Fibroblast of peridontal ligament (primary cell): ENCODE data around the gene FOXP3.
"Not testable (repeated sequence)": the region's sequence is repeated elsewhere in the genome, so short reads cannot be mapped to it uniquely, and the experiment has no call there.

Source experiments
- DNase-seq: peaks from one replicate; pipeline ENCODE4 v3.0.0-alpha.2; 2010; ENCODE audit errors: extremely low read depth

The FOXP3 gene, protein sequence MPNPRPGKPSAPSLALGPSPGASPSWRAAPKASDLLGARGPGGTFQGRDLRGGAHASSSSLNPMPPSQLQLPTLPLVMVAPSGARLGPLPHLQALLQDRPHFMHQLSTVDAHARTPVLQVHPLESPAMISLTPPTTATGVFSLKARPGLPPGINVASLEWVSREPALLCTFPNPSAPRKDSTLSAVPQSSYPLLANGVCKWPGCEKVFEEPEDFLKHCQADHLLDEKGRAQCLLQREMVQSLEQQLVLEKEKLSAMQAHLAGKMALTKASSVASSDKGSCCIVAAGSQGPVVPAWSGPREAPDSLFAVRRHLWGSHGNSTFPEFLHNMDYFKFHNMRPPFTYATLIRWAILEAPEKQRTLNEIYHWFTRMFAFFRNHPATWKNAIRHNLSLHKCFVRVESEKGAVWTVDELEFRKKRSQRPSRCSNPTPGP

DNA sequence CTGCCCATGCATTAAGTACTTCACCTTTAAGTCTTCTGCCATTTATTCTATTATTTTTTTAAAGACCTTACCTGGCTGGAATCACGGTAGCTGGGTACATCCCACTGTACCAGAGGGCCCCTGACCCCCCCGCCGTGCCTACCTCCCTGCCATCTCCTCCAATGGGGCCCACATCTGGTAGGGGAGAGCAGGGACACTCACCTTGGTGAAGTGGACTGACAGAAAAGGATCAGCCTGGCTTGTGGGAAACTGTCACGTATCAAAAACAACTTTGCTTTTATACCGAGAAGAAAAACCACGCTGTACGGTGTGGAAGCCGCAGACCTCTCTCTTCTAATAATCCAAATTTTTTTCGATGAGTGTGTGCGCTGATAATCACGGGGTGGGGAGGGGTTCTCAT, at the start of gene FOXP3:
Gene FOXP3 (minus strand): TSS at position 251 of the 400 bp plus-strand sequence. CDS start 6,205 bp downstream, outside the sequence.
- no peak for DNase-seq

DNA sequence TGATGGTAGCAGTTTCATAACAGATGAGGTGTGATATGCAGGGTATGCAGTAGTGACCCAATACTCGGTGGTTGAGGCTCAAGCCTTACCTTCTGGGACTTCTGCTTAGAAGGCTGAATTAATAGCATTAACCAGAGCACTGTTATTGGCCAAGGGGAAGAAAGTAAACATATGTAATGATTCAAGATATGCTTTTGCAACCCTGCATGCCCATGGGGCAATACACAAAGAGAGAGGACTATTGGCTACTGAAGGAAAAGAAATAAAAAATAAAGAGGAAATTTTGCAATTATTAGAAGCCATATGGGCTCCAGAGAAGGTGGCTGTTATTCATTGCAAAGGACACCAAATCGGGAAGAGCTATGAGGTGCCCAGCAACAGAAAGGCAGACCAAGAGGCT, 47.7 kb upstream of the FOXP3 start:
- DNase-seq = no peak

DNA sequence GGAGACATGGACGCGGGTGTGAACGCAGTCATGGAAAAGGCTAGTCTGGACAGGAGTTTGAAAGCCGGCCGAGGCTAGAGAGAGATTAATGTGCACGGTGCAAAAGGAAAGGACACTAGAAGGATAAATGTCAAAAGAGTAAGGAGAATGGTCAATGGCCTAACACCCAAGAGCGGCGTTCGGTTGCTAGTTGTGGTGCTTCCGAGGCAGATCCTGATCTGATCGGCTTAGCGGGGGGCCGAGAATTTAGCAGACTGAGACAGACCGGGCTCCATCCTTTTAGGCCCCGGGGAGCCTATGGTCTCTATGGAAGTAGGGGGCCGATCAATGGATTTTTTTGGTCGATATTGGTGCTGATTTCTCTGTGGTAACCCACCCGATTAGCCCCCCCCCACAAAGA, 45.9 kb upstream of the FOXP3 start:
- no peak for DNase-seq

DNA sequence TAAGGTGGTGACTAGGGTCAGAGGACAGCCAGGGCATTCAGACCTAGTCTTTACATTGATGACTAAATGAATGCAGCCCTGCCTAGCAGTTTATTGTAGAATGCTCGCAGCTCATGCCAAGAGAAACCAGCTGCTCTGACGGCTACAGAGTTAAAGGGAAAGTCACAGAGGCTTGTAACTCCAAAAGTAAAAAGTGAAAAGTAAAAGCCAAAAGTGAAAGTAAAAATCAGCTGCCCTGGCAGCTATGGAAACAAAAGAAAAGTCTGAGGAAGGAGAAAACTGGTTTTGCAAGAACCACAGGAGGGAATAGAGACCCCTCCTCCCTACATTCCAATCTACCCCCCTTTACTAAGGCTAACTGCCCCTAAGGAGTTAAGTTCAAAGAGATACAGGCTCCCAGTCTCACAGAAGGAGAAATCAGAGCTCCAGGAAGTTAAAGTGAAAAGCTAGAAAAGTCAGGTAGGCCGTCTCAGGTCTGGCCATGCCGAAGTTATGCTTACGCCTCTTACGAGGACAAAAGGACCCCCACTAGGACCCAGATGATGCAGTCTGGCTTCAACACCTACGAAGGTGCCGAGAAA, 45.0 kb upstream of the FOXP3 start:
- DNase-seq = peak; percentile 54

DNA sequence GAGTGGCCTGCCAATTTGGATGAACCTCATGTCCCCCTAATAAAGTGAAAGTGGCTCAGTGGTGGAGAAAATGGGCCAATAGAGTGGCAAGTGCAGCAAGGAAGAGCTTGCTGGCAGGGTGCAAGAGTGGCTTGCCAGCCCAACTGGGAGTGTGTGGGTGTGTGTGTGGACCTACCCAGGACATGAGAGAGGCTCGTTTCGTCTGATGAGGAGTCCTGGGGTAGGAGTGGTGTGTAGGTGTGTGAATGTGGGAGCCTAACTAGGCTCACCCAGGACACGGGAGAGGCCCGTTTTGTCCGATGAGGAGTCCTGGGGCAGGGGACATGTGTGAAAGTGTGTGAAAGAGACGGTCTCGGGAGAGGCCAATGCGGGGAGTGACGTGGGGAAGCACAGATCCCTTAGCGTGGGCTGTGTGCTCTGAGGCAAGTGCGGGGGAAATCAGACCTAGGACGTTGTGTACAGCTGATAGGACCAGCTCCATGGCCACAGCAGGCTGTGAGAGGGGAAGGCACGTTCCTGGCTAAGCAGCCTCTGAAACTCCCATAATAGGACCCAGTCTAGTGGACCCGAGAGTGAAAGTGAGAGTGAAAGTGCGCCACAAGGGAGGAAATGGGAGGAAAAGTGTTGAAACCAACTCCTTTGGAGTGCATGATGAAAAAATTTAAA, 44.2 kb upstream of the FOXP3 start:
- peak; percentile 49 for DNase-seq

DNA sequence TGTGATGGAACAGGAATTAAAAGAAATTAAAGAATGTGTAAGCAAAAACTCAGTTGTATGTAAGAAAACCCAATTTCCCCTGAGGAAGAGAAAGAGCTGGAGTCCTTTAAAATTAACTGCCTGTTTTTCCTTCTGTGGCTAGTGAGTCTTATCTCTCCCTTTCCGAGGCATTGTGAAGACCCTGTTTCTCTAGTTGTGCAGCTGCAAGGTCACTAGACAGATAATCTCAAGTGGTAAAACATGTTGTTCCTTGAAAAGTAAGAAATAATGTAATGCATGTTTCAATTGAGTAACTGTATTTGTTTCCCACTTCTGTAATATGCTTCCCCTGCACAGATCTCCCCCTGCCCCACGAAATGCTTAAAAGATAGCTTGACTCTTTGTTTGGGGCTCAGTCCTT, 43.3 kb upstream of the FOXP3 start:
- DNase-seq = not testable (repeated sequence)

DNA sequence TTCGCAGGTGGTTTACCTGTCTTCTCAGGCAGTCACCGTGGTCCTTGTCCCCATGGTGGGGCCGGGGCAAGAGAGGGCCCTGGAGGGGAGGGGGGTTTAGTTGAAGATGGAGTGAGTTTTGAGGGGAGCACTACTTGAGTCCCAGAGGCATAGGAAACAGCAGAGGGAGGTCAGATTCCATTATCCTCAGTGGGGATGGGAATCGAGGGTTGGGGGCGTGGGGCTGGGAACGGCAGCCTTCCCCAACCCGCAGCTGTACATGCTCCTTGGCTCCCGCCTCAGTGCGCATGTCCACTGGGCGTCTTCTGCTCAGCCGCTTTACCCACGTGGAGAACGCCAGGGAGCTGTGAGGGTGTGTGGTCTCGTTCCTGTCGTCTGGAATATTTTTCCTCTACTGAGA, 38.8 kb upstream of the FOXP3 start, which contains the start of gene GAGE10:
Gene GAGE10 (plus strand): TSS at position 301 of the 400 bp plus-strand sequence. CDS start 1,214 bp downstream, outside the sequence.
- DNase-seq = no peak

DNA sequence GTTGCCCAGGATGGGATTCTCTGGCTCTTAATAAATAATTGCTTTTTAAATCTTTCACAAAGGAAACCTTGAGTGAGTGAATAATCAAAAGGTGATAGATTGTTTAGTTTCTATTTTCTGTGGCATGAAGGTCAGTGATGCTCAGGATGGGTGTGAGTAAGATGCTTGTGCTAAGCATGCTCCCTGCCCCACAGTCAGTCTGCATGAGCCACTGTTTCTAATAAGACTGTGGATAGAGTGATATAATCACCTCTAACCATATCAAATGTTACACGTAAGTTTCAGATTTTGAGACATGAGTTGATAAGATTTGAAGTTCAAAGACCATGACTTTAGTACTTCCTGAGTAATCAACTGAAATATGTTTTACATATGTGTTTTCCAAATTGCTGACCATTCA, 36.2 kb upstream of the FOXP3 start:
- DNase-seq = no peak

DNA sequence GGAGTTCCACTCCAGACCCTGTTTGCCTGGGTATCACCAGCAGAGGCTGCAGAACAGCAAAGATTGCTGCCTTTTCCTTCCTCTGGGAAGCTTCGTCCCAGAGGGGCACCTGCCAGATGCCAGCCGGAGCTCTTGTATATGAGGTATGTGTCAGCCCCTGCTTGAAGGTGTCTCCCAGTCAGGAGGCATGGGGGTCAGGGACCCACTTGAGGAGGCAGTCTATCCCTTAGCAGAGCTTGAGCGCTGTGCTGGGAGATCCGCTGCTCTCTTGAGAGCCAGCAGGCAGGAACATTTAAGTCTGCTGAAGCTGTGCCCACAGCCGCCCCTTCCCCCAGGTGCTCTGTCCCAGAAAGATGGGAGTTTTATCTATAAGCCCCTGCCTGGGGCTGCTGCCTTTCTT, 34.8 kb upstream of the FOXP3 start:
- DNase-seq = not testable (repeated sequence)

DNA sequence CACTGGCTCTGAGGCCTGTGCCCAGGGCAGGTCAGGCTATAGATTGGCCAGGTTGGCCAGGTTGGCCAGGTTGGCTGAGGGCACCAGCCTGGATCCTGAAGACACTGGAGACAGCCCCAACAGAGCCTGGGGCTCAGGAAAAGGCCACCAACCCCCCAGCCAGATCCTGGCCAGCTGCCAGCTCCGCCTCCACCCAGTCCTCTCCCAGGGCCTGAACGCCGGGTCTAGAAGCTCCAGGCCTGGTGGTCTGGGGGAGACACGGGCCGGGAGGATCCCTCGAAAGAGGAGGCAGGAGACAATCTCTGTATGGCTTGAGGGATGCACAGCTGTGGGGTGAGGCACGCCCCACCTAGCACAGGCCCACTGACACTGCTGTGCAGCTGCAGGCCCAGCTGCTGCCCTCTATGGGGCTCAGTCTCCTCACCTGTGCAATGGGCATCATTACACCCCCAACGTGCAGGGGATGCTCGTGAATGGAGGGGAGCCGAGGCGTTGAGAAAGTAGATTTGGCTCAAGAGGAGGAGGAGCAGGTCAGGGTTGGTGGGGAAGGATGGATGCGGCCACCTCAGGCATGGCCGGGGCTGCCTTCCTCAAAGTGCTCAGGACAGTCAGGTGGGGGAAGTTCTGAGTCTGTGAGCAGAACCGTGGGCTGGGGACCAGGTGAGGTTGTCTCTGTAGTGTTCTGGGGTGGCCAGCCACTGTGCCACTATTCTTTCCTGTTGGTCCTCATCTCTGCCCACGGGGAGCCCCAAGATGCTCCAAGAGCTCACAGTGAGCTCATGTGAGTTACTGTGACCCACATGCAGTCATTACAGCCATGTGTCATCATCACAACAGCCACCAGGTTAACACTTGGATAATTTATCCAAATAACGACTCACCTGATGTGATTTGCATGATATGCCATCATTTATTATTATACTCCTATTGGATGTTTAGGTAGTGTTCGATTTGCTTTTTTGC, 28.2 kb upstream of the FOXP3 start:
- DNase-seq = no peak

DNA sequence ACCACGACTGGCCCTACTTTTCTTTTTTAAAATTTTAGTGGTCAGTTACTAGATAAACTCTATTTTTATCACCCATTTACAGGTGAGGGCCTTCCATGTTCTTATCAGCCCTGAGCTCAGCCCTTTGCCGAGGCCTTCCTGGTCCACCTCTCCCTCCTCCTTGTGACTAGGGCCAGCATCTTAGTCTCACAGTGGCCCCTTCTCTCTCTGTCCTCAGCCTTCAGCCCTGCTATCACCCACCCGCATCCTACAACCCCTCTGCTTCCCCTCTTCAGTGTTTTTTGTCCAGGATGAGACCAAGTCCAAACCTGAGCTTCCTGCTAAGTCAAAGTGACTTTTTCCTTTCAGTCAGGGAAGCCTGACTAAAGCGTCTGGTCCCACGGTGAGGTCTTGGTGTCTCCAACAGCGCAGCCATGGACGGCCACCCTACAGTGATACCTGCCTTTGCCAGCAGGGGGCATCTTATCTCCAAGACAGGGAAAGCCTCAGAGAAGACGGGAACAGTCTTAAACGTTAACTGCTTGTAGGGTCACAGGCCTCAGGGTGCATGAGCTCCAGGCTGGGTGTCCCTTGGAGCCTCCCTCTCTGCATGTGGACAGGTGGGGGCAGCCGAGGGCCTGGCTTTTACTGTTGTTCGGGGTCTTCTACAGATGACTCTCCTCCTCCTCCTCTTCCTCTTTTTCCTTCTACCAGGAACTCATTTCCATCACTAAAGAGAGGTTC, 27.3 kb upstream of the FOXP3 start:
- peak; percentile 58 for DNase-seq

DNA sequence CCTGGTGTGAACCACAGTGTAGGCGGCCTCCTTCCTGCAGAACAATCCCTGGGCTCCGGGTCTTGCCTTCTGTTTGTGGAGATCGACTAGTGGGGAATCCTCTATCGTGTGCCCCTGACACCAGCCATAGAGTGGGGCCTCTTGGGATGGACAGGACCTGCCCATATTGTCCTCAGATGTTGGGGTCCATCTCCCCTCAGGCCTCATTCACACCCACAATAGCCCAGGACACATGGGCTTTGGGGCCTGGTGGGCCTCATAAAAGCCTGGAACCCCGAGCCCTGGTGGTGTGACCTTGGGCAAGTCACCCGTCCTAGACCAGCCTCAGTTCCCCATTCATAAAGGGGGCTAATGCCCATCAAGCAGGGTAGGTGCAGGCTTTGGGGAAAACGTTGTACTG, 25.7 kb upstream of the FOXP3 start:
- DNase-seq = no peak

DNA sequence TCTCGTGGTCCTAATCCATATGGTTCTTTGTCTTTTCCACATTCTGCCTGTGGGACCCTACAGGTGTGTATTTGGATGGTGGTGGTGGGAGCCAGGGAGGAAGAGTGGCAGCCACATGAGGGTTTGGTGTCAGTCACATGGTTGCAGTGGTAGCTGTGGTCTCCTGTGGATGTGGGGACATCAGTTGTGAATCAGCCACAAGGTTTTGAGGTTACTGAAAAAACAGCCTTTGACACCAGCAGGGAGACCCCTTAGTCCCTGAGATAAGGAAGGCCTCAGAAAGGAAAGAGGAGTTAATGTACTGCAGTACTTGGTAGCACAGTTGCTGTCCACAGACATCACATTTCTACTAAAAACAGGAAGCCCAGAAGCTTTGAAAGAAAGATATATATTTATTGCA, 23.2 kb upstream of the FOXP3 start:
- no peak for DNase-seq

DNA sequence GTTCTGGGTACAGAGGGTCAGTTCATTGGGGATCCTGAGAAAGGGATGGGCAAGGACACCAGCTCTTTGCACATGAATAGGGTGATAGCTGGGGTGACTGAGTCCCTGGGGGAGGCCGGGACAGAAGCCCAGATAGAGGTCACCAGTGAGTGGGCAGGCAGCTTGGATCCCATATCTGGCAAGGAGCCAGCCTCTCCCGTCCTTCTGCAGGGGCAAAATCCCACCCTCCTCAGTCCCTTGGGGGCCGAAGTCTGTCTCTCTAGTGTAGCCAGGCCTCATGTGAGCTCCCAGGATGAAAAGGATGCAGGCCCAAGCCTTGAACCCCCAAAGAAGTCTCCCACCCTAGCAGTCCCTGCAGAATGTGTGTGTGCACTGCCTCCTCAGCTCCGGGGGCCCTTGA, 22.1 kb upstream of the FOXP3 start:
- no peak for DNase-seq

DNA sequence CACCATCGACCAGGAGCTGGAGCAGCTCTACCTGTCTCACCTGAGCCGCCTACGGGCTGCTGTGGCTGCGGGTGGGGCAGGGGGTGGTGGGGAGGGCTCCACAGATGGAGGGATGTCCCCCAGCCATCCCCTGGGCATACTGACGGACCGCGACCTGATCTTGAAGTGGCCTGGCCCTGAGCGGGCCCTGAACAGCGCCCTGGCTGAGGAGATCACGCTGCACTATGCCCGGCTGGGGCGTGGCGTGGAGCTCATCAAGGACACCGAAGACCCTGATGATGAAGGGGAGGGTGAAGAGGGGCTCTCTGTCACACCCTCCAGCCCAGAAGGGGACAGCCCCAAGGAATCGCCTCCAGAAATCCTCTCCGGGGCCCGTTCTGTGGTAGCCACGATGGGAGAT, 21.6 kb upstream of the FOXP3 start:
- DNase-seq = no peak

DNA sequence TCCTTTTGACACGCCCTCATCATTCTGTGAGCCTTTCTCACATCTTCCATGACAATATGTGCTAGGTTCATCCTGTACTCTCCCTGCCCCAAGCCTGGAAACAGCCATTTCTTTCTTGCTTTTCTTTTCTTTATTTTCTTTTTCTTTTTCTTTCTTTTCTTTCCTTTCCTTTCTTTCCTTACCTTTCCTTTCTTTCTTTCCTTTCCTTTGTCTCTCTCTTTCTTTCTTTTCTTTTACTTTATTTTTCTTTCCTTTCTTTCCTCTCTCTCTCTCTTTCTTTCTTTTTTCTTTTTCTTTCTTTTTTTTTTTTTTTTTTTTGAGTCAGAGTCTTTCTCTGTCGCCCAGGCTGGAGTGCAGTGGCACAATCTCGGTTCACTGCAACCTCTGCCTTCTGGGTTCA, 19.7 kb upstream of the FOXP3 start:
- DNase-seq = no peak

DNA sequence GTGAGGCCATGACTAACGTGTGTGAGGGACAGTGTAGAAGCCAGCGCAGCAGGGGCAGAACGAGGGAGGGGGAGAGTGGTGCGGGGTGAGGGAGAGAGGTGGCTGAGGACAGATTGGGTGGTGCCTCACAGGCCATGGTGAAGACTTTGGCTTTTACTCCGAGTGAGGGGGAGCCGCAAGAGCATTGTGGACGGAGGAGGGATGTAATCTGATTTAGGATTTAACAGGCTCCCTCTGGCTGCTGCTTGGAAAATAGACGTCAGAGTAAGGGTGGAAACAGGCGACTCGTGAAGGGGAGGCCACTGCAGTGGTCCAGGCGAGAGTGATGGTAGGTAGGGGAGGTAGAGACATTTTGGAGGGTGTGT, 18.1 kb upstream of the FOXP3 start:
- peak; percentile 38 for DNase-seq

DNA sequence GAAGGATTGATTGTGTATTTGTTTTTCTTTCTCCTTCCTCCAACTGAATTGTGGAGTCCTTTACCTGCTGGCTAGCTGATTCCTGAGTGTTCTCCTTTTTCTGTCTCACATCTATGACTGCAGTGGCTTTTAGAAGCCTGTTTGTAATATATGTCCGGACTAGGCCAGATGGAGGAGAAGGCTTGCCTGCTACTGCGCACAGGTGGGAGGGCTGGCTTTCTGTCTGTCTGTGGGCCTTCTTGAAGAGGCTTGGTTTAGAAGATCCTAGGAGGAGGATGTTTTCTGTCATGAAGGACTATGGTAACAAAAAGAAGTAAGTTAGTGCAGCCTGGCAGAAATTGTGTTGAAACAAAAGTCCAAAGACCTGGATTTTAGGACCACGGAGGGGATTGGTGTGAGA, 13.6 kb upstream of the FOXP3 start:
- DNase-seq = no peak

DNA sequence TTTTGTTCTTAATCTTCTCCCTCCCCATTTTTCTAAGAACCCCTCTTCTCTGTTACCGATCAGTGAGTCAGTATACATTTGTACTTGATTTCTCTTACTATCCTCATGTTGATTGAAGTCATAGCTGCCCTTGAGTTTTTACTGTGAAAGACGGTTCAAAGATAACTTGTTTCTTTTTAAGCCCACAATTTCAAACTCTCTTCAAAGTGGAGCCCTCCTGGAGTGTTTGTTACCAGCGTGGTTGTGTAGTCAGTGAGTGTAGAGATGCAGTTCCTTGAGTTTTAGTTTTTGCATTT, 13.0 kb upstream of the FOXP3 start:
- no peak for DNase-seq

DNA sequence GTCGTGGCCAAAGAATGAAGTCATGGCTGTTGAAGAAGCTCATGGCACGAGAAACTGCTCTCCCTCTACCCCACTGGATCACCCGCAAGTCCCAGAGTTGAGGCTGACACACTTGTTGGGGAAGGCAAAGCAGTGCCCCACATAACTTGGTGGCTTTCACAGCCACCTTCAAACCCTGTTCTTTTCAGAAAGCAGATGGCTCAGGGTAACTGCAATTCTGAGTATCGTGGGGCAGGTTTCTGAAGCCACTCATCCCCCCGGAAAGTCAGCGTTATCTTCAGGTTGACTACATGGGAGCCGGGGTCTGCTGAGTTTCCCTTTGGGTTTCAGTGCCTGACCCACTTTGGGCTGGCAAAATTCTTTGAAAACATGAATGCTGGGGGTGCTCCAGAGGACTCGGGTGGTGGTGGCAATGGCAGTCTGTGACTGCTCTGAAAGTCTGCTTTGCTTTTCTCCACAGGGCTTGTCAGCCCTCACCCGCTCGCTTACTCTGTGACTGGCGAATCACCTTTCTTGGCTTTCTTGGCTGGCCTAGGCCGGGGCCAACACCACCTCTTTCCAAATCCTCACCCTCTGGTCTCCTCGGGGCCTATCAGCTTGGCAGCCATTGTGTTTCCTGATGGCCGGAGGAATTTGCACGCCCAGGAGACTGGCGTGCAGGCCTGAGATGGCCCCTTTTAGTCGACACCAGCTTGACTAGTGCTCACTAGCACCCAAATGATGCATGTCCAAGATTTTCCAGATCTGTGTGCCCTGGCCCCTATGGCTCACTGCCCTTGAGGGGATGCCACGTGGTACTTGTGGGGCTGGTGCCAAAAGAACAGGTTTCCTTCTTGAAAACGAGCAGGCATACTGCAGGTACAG, 12.4 kb upstream of the FOXP3 start:
- DNase-seq = peak; percentile 9
